GM19240 (cell line): ENCODE measurements around the gene DSCAM.
"Not testable (repeated sequence)": the region's sequence is repeated elsewhere in the genome, so short reads cannot be mapped to it uniquely, and the experiment has no call there.

Source experiments
- DNase-seq: peaks from one replicate; pipeline ENCODE4 v3.0.0; 2011; ENCODE audit warnings: low spot score; ENCODE audit not compliant: insufficient read length

Gene DSCAM

GRCh38 chr21:40066221-40066620 is 780.7 kb downstream of the DSCAM start:
- no peak for DNase-seq

- no peak for DNase-seq
These were observed 786.8 kb downstream of the DSCAM start for GRCh38 chr21:40060083-40060677.

GRCh38 chr21:40057331-40057730 is 789.6 kb downstream of the DSCAM start:
- DNase-seq: no peak

DNA sequence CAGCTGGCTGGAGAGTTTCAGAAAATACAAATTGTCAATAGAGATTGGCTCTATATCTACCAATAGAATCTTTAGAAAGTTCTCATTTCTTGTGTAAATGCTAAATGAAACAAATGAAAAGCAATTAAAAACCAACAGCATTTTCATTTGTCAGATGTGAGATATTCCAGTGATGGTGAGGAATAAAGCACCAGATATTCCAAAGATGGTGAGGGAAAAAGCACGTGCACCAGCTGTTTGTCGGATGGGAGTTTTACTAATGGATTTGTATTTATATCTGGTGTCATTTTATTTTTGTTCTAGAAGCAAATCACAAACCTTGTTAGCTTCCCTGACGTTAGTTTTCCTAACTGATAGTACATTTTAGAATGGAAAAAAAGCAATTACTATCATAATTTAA is 790.9 kb downstream of the DSCAM start:
- DNase-seq: no peak

DNA sequence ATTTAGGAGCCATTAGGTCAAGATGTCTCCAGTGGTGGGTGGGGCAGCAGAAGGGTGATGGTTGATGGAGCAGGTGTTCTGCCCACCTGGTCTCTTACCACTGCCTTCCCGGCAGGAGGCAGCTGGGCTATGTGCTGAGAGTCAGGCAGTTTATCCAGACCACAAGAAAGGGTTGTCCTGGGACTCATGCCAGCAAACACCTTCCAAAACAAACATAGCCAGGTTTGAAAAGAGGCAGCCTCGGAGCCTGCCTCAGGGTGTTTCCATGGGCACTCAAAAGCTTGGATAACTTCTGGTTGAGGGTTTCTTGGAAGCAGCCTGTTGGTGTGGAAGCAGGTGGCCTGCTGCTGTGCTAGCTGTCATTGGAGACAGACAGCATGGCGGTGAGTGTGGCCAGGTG is 792.6 kb downstream of the DSCAM start:
- no peak for DNase-seq

DNA sequence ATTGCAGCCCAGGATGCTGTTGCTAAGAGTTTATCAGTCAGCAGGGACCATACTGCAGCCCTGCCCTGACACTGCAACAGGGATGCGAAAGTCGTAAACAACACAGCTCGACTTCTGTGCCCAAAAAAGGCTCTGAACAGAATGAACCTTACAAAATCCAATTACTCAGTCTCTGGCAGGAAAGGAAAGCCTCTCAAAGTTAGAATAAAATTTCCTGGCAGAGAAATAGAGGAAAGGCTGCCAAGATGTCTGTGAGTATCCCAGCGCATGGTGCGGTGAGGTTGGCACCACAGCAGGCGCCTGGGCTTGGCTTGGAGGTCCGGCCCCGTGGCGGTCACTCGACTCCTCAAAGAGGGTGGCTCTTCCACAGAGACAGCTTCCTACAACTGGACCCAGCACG is 794.0 kb downstream of the DSCAM start:
- DNase-seq: no peak

GRCh38 chr21:40052276-40052675 is 794.7 kb downstream of the DSCAM start:
- no peak for DNase-seq

GRCh38 chr21:40051801-40052200 is 795.2 kb downstream of the DSCAM start:
- no peak for DNase-seq

- no peak for DNase-seq
These were observed 797.0 kb downstream of the DSCAM start for GRCh38 chr21:40049931-40050290.

DNA sequence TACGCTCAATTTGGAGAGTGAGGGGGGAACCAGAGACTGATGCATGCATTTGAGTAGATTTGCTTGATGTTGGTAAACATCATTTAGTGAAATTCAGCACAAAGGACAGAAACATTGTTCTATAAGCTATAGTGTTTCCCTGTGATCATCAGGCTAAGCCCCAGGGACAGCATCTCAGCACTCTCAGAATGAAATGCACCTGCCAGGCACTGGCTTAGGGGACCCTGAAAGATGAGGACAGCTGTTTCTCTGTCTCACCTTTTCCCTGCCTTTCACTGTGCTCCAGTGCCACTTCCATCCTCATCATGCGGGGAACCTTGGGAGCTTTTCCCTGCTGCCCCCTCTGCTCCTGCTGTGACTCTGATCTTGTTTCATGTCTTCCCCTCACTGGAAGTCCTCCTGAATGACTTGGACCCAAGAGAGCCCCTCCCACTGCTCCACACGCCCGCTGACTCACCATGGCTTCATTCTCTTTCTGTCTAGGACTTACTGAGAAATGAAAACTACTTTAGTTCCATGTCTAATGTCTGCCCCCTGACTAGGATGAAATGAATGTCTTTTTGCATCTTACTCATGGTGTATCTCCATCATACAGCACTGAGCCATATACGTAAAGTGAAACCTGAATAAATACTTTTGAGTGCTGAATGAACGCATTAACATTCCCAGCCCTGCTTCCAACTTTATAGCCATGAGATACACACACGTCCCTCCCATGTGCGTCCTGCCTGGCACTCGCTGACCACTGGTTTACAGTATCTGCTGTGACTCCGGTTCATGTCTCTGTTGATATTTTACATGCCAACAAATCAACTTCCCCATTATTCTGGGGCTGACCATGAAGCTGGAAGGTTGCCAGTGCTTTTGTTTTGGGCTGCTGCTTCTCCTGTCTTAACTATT is 797.7 kb downstream of the DSCAM start:
- DNase-seq: no peak

- no peak for DNase-seq
These were observed 798.8 kb downstream of the DSCAM start for GRCh38 chr21:40047993-40048730.

DNA sequence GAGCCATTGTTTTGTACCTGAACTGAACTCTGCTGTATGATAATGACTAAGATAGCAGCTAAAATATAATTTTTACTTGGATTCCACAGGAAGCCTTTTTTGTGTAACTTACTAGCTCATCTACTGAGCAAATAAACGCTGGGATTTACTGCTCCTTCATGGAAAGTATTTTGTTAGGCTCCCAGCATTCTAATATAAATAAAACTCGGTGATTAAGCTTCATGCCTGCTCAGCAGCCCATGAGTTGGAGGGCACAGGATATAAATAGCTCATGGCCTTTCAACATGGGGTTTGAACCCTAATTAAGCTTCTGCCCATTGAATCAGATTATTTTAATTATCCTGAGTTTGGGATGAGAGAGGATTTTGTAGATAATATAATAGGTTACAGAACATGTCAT is 799.7 kb downstream of the DSCAM start:
- no peak for DNase-seq

DNA sequence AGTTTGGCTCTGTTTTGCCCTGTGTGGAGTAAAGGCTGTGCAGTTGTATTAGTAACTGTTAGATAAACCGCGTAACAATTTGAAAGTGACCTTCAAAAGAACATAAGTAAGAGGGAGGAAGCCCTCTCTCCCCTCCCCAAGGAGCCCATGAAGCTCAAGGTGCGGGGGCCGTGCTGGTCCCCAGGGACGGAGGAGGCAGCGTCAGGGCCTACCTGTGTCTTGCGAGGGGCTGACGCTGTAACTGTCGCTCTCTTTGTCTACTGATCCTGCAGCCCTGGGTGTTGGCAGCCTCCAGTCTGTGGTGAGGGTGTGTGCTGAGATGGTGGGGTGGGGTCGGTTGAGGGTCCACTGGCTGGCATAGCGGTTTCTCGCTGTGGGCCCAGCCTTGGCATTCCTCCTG is 803.1 kb downstream of the DSCAM start:
- no peak for DNase-seq

- DNase-seq: no peak
These were observed 803.5 kb downstream of the DSCAM start for GRCh38 chr21:40043423-40043822.

- DNase-seq: no peak
These were observed 805.5 kb downstream of the DSCAM start for GRCh38 chr21:40041446-40041845.

- DNase-seq: not testable (repeated sequence)
These were observed 813.7 kb downstream of the DSCAM start for GRCh38 chr21:40033156-40033782.

DNA sequence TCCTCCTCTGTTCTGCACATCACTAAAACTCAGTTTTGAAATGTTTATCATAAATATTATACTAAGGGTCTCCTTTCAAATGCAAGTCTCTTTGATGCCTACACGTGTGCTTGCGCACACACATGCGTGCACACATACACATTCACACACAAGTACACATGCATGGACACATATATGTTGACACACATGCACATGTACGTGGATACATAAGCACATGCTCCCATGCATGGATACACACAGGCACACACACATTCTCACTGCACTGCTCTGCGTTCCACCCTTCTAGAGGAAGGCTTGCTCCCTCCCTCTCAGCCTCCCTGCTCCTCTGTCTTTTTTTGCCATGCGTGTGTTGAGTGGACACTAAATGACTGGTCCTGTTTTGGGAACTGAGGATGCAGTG is 817.1 kb downstream of the DSCAM start:
- no peak for DNase-seq

DNA sequence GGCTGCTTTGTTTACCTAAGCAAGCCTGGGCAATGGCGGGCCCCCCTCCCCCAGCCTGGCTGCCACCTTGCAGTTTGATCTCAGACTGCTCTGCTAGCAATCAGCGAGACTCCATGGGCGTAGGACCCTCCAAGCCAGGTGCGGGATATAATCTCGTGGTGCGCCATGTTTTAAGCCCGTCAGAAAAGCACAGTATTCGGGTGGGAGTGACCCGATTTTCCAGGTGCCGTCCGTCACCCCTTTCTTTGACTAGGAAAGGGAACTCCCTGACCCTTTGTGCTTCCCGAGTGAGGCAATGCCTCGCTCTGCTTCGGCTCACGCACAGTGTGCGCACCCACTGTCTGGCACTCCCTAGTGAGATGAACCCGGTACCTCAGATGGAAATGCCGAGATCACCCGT is 818.6 kb downstream of the DSCAM start:
- DNase-seq: not testable (repeated sequence)

- no peak for DNase-seq
These were observed 825.2 kb downstream of the DSCAM start for GRCh38 chr21:40021558-40022351.

DNA sequence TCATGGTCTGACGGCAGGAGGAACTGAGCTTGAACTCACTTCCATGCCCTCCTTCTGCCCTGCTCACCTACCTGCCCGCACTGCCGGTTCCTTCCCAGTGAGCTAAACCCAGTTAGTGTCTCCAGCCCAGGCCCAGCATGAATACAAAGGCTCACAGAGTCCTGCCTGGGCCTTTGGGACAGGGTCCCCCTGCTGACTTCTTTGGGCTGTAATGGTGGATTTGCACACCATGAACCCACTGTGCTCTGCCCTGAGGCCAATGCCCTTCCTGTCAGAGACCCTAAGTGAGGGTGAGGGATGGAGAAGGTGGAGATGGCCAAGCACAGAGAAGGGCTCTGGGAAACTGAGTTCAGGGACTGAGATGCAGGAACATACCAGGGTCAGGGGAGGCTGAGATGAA is 826.3 kb downstream of the DSCAM start:
- no peak for DNase-seq

GRCh38 chr21:40018871-40019475 is 828.0 kb downstream of the DSCAM start:
- DNase-seq: no peak
